Breast epithelium (tissue), 4 donors: ENCODE data around the gene CASZ1. TPM values are rescaled to one million over a fixed set of nuclear protein-coding genes. Genes with fewer than 3 reads are reported as not detected.

ENCODE experiments used
- DNase-seq, 2 donors: peaks; one replicate each; pipeline ENCODE4 v3.0.0-alpha.2; 2019; ENCODE audit warnings: low spot score in 2 of 2
- H3K27ac ChIP-seq, 2 donors: fragments of 200-600 bp; sonication (generic) in 1 of 2; one replicate each; pipeline ENCODE4 v1.5.1; 2016 to 2019; ENCODE audit warnings: mild to moderate bottlenecking in 1 of 2
- H3K27me3 ChIP-seq, 2 donors: fragments of 200-600 bp; sonication (generic) in 1 of 2; one replicate each; pipeline versions ENCODE4 v1.5.1 to v1.6.0; 2017 to 2019; ENCODE audit warnings: control low read depth in 1 of 2, mild to moderate bottlenecking in 1 of 2
- H3K36me3 ChIP-seq: fragments of 200-600 bp; one replicate; pipeline ENCODE4 v1.5.1; 2019
- H3K4me1 ChIP-seq, 2 donors: fragments of 200-600 bp; sonication (generic); one replicate each; pipeline ENCODE4 v1.5.1; 2016 to 2019; ENCODE audit warnings: control low read depth in 1 of 2
- H3K4me3 ChIP-seq, 3 donors: fragments of 200-600 bp; sonication (generic); 1 replicate in 2 of 3; 2 replicates in 1 of 3; pipeline ENCODE4 v1.5.1; 2016 to 2019; ENCODE audit warnings: mild to moderate bottlenecking in 3 of 3, moderate library complexity in 2 of 3
- H3K9me3 ChIP-seq, 2 donors: fragments of 200-600 bp; sonication (generic) in 1 of 2; one replicate each; pipeline ENCODE4 v1.5.1; 2016 to 2019; ENCODE audit warnings: control low read depth in 1 of 2
- CTCF ChIP-seq, 3 donors: fragments of 450-650 bp; IDR thresholded peaks; one replicate each; pipeline ENCODE4 v1.5.1; 2016 to 2017; ENCODE audit warnings: antibody characterized with exemption in 3 of 3, mild to moderate bottlenecking in 3 of 3, moderate library complexity in 3 of 3
- POLR2A ChIP-seq: fragments of 450-650 bp; IDR thresholded peaks from one replicate; pipeline ENCODE4 v1.6.1; 2016; ENCODE audit warnings: antibody characterized with exemption, mild to moderate bottlenecking, moderate library complexity
- POLR2AphosphoS5 ChIP-seq, 3 donors: sonication (generic); formaldehyde crosslinking; IDR thresholded peaks; one replicate each; pipeline ENCODE4 v1.6.1; 2017; ENCODE audit warnings: antibody characterized with exemption in 3 of 3
- intact Hi-C: fragments of 100-400 bp; cut with DNase I; formaldehyde crosslinking; loops from one replicate; pipeline ENCODE4 v1.15.1; 2023; ENCODE audit warnings: low total_unique reads
- total RNA-seq, 3 donors: library from RNA; depleted of rRNA; stranded (reverse); fragments of >200 nt; gene quantifications; one replicate each; pipeline ENCODE4 v1.1.0, GENCODE V29; 2016

The CASZ1 gene
- total RNA-seq, 3 donors from 2014 or later: 1.1 to 39.1 (median 32.4) TPM

DNA sequence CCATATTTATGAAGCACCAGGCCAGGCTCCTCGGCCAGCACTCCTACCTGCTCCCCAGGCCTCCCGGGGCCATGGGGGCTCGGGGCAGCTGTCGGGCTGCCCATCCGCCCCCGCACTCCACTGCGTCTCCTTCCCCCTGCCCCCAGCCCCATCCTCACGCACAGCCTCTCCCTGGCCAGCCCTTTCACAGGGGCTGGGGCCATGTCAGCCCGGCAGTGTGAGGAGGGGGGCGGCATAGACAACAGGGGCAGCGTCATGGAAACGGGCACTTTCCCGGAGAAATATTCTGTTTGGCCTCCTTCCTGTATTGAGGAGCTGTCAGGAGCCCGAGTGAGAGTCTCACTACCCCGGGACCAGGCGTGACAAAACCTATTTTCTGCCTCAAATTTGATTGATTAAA, 87.3 kb downstream of the CASZ1 start:
- no peak overlapping the region for H3K4me3 ChIP-seq
- DNase-seq: no peak
- TF ChIP-seq CTCF (IDR thresholded peaks at IDR 0.05): no peak
- TF ChIP-seq POLR2A: no peak
- no peak for TF ChIP-seq POLR2AphosphoS5 (IDR thresholded peaks at IDR 0.05)
- intact Hi-C loops: no loop called here
- H3K27me3 ChIP-seq: peaks cover 0 to 5% of the 10 kb centered on the region in 2 donors
- H3K4me1 ChIP-seq: no peaks in the 10 kb centered on the region
- no peaks in the 10 kb centered on the region for H3K9me3 ChIP-seq
- no peak overlapping the region for H3K27ac ChIP-seq
- no peaks in the 10 kb centered on the region for H3K36me3 ChIP-seq

DNA sequence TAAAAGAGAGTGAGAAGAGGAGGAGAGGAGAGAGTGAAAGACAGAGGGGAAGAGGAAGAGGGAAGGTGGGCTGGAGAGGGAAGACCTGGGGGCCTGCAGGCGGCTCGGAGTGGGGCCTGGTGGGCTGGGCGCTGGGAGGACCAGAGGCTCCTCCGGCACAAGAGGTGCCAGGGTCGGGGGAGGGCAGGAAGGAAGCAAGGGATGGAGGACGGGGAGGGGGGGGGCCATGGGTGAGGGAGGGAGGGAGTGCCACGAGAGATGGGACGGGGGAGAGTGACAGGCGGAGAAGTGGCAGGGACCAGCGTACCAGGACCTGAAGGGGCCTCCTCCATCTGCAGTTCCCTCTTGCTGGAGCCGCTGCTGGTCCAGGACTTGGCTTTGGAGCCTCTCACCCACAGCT, 87.7 kb downstream of the CASZ1 start:
- Histone ChIP-seq H3K36me3 (no peaks in the 10 kb centered on the region), H3K9me3 (no peaks in the 10 kb centered on the region), H3K27ac (no peak overlapping the region), H3K27me3 (peaks cover 0 to 5% of the 10 kb centered on the region in 2 donors), H3K4me3 (no peak overlapping the region), H3K4me1 (no peaks in the 10 kb centered on the region)
- no peak for TF ChIP-seq CTCF (IDR thresholded peaks at IDR 0.05)
- no peak for TF ChIP-seq POLR2A
- TF ChIP-seq POLR2AphosphoS5 (IDR thresholded peaks at IDR 0.05): no peak
- DNase-seq: no peak
- intact Hi-C loops: no loop called here

- no peaks in the 10 kb centered on the region for H3K36me3 ChIP-seq
- H3K4me1 ChIP-seq: no peaks in the 10 kb centered on the region
- intact Hi-C loops: no loop called here
- TF ChIP-seq POLR2A: no peak
- TF ChIP-seq CTCF (IDR thresholded peaks at IDR 0.05): no peak
- no peak for TF ChIP-seq POLR2AphosphoS5 (IDR thresholded peaks at IDR 0.05)
- H3K4me3 ChIP-seq: no peak overlapping the region
- peaks cover 0 to 2% of the 10 kb centered on the region in 2 donors for H3K27me3 ChIP-seq
- DNase-seq: no peak
- no peak overlapping the region for H3K27ac ChIP-seq
- H3K9me3 ChIP-seq: no peaks in the 10 kb centered on the region
Observed at GRCh38 chr1:10707208-10707607, 89.2 kb downstream of the CASZ1 start.

DNA sequence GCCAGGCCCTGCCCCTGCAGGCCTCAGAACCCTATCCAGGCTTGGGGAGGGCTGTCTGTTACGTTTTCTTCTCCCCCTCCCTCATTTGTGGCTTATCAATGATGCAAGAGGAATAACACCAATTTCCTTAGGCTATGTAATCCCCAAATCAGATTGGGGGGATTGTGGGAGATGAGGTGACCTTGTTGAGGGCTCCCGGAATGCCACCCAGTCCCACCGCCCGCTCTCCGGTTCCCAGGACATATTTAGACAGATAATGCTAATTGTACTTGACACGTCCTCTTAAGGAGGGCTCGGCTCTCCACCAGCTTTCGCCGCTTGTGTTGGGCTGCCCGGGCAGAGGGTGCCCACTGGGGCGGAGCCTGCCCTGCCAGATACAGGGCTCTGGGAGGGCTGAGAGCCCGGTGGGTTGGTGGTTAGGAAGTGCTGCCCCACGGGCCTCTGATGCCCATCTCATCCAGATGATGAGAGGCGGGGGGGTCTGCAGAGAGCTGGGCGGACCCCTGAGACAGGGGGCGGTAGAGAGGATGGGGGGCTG, 90.0 kb downstream of the CASZ1 start:
- no peak for TF ChIP-seq CTCF (IDR thresholded peaks at IDR 0.05)
- Histone ChIP-seq H3K36me3 (no peaks in the 10 kb centered on the region), H3K27ac (no peak overlapping the region), H3K4me1 (no peaks in the 10 kb centered on the region), H3K4me3 (no peak overlapping the region), H3K27me3 (peaks cover 0 to 2% of the 10 kb centered on the region in 2 donors), H3K9me3 (no peaks in the 10 kb centered on the region)
- DNase-seq: no peak
- intact Hi-C loops: no loop called here

GRCh38 chr1:10705953-10706352, 90.5 kb downstream of the CASZ1 start:
- no peak overlapping the region for H3K4me3 ChIP-seq
- H3K27me3 ChIP-seq: no peaks in the 10 kb centered on the region
- no peak for DNase-seq
- no peaks in the 10 kb centered on the region for H3K36me3 ChIP-seq
- H3K27ac ChIP-seq: no peak overlapping the region
- intact Hi-C loops: no loop called here
- no peaks in the 10 kb centered on the region for H3K9me3 ChIP-seq
- TF ChIP-seq POLR2AphosphoS5 (IDR thresholded peaks at IDR 0.05) (no peak), POLR2A (no peak), CTCF (IDR thresholded peaks at IDR 0.05) (no peak)
- H3K4me1 ChIP-seq: no peaks in the 10 kb centered on the region
